Osteoblast (primary cell): Measurements from ENCODE around the gene FAM237B. TPM values are rescaled to one million over a fixed set of nuclear protein-coding genes. Genes with fewer than 3 reads are reported as not detected.

Experiments used
- DNase-seq: peaks from one replicate; pipeline ENCODE4 v3.0.0; 2011; ENCODE audit warnings: low spot score, mixed read lengths; ENCODE audit not compliant: insufficient read length; ENCODE audit errors: missing footprints
- H2AFZ ChIP-seq: 2 replicates; pipeline ENCODE4 v1.6.0; 2011; ENCODE audit warnings: mild to moderate bottlenecking, low read length
- H3K27ac ChIP-seq: 2 replicates; pipeline ENCODE4 v1.5.1; 2011; ENCODE audit warnings: mild to moderate bottlenecking, low read depth, low read length, moderate library complexity
- H3K27me3 ChIP-seq: 2 replicates; pipeline ENCODE4 v1.6.0; 2012; ENCODE audit warnings: mild to moderate bottlenecking, control low read depth, inconsistent platforms, low read length, moderate library complexity; ENCODE audit not compliant: insufficient read depth
- H3K36me3 ChIP-seq: 2 replicates; pipeline ENCODE4 v1.5.1; 2011; ENCODE audit warnings: mild to moderate bottlenecking, low read length, control low read depth, moderate library complexity; ENCODE audit not compliant: insufficient read depth
- H3K4me1 ChIP-seq: 2 replicates; pipeline ENCODE4 v1.5.1; 2011; ENCODE audit warnings: mild to moderate bottlenecking, low read length, control low read depth, moderate library complexity; ENCODE audit not compliant: insufficient read depth
- H3K4me2 ChIP-seq: 2 replicates; pipeline ENCODE4 v1.6.0; 2011; ENCODE audit warnings: mild to moderate bottlenecking, low read length; ENCODE audit not compliant: insufficient read depth
- H3K4me3 ChIP-seq: fragments of 200-600 bp; sonication (generic); 3 replicates; pipeline ENCODE4 v1.5.1; 2012; ENCODE audit warnings: mild to moderate bottlenecking, low read length, inconsistent platforms; ENCODE audit not compliant: insufficient read depth
- H3K79me2 ChIP-seq: 2 replicates; pipeline ENCODE4 v1.6.0; 2012; ENCODE audit warnings: mild to moderate bottlenecking, low read length, control low read depth, inconsistent platforms; ENCODE audit not compliant: insufficient read depth
- H3K9me3 ChIP-seq: 2 replicates; pipeline ENCODE4 v1.5.1; 2011; ENCODE audit warnings: low read depth, low read length, control low read depth
- H4K20me1 ChIP-seq: 2 replicates; pipeline ENCODE4 v1.6.0; 2012; ENCODE audit warnings: mild to moderate bottlenecking, low read length, control low read depth; ENCODE audit not compliant: insufficient read depth
- CTCF ChIP-seq: IDR thresholded peaks from 2 replicates; pipeline ENCODE4 v1.5.1; 2011; ENCODE audit warnings: mild to moderate bottlenecking, low read depth, low read length, moderate library complexity; ENCODE audit errors: extremely low read depth
- total RNA-seq: library from RNA; depleted of rRNA; stranded (reverse); fragments of >200 nt; gene quantifications from 2 replicates; pipeline ENCODE4 v1.2.3, GENCODE V29; 2012

The FAM237B gene
- total RNA-seq, 1 donor: not detected

- Histone ChIP-seq H3K4me3 (peak overlapping the region; percentile 91), H3K9me3 (no peaks in the 10 kb centered on the region), H3K27ac (no peak overlapping the region)
Observed at GRCh38 chr7:90347759-90348158, 26.7 kb upstream of the FAM237B start.

GRCh38 chr7:90346336-90347125 is 25.4 kb upstream of the FAM237B start, which contains the start of gene GTPBP10:
Gene GTPBP10, plus strand, starts transcription at chr7:90346716. Its CDS starts 26 bp downstream, at chr7:90346742.
- peak within 1 kb of the TSS; percentile 100 for H2AFZ ChIP-seq
- peak within 1 kb of the TSS; percentile 91 for H3K4me3 ChIP-seq
- H3K36me3 ChIP-seq: no peaks in the 10 kb centered on the region
- peaks cover 9% of the 10 kb centered on the region for H3K4me1 ChIP-seq
- peaks cover 49% of the 10 kb centered on the region for H3K79me2 ChIP-seq
- peak within 1 kb of the TSS; percentile 96 for H3K27ac ChIP-seq
- TF ChIP-seq CTCF: peak; percentile 71
- peak within 1 kb of the TSS; percentile 99 for H3K4me2 ChIP-seq
- peak; percentile 95 for DNase-seq
- no peaks in the 10 kb centered on the region for H3K9me3 ChIP-seq
- H3K27me3 ChIP-seq: no peaks in the 10 kb centered on the region
- H4K20me1 ChIP-seq: no peaks in the 10 kb centered on the region

More at GRCh38 chr7:90347759-90348158, 26.7 kb upstream of the FAM237B start:
- Histone ChIP-seq H3K4me2 (peak overlapping the region; percentile 99), H2AFZ (no peak overlapping the region), H3K79me2 (peaks cover 57% of the 10 kb centered on the region), H4K20me1 (no peaks in the 10 kb centered on the region), H3K27me3 (no peaks in the 10 kb centered on the region), H3K36me3 (no peaks in the 10 kb centered on the region), H3K4me1 (peaks cover 9% of the 10 kb centered on the region)
- no peak for TF ChIP-seq CTCF
- DNase-seq: no peak

- DNase-seq: no peak
- H3K27me3 ChIP-seq: no peaks in the 10 kb centered on the region
- H3K79me2 ChIP-seq: peaks cover 43% of the 10 kb centered on the region
- H4K20me1 ChIP-seq: no peaks in the 10 kb centered on the region
- no peaks in the 10 kb centered on the region for H3K9me3 ChIP-seq
- H3K4me3 ChIP-seq: peak overlapping the region; percentile 91
- H3K4me2 ChIP-seq: peak overlapping the region; percentile 99
- peaks cover 9% of the 10 kb centered on the region for H3K4me1 ChIP-seq
- H2AFZ ChIP-seq: peak overlapping the region; percentile 100
- no peak for TF ChIP-seq CTCF
- H3K27ac ChIP-seq: peak overlapping the region; percentile 96
- H3K36me3 ChIP-seq: no peaks in the 10 kb centered on the region
Observed at GRCh38 chr7:90345595-90346335, 24.7 kb upstream of the FAM237B start.

- peak overlapping the region; percentile 91 for H3K4me3 ChIP-seq
- TF ChIP-seq CTCF: no peak
- H3K79me2 ChIP-seq: peaks cover 35% of the 10 kb centered on the region
- no peaks in the 10 kb centered on the region for H4K20me1 ChIP-seq
- peak overlapping the region; percentile 96 for H3K27ac ChIP-seq
- H2AFZ ChIP-seq: peak overlapping the region; percentile 100
- peak overlapping the region; percentile 99 for H3K4me2 ChIP-seq
- no peak for DNase-seq
- H3K27me3 ChIP-seq: no peaks in the 10 kb centered on the region
- no peaks in the 10 kb centered on the region for H3K36me3 ChIP-seq
- H3K4me1 ChIP-seq: peaks cover 9% of the 10 kb centered on the region
- H3K9me3 ChIP-seq: no peaks in the 10 kb centered on the region
Observed at GRCh38 chr7:90345016-90345415, 23.9 kb upstream of the FAM237B start.
